GM19463 (cell line): ENCODE measurements around the gene WDR76.

Experiments
- ATAC-seq: cut with Tn5 transposase; IDR thresholded peaks from one replicate; pipeline ENCODE4 v1.9.1; 2021; ENCODE audit warnings: mild to moderate bottlenecking, moderate library complexity; ENCODE audit not compliant: unreplicated experiment

The WDR76 gene

DNA sequence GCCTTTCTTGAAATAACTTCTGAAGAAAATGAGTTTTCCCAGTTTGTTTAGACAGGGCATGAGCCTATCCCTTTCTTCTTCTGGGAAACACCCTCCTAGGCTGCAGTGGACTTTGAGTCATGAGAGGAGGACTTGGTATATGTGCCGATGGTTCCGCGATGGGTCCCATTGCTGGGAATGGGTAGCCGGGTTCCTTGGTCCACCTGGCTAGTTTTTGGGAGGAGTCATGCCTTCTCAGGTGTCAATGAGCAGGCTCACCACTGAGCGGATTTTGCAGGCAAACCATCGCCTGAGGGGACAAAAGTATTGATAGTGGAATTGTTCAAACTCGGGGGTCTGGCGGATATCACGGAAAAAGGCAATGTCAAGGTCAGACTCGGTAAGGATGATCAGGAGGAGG lies 46.8 kb downstream of the WDR76 start:
- ATAC-seq = no peak

DNA sequence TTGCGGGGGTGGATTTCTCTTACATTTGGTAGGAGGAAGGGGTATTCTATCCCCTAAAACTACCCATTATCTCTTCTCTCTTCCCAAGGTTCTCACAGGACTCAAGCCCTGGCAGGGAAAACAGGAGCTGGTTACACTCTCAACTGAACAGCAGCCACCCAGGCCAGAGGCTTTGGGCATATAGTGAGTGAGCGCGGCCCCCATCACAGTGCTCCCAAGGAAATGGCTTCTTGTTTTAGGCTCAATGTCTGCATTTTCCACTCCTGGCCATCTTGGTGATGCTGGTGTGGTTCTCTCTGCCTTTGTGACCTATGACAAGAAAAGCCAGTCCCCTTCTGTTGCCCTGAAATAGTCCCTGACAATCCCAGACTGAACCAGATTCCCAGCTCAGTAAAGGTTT lies 50.1 kb downstream of the WDR76 start:
- ATAC-seq = no peak

GRCh38 chr15:43877371-43877770 lies 50.6 kb downstream of the WDR76 start:
- no peak for ATAC-seq

DNA sequence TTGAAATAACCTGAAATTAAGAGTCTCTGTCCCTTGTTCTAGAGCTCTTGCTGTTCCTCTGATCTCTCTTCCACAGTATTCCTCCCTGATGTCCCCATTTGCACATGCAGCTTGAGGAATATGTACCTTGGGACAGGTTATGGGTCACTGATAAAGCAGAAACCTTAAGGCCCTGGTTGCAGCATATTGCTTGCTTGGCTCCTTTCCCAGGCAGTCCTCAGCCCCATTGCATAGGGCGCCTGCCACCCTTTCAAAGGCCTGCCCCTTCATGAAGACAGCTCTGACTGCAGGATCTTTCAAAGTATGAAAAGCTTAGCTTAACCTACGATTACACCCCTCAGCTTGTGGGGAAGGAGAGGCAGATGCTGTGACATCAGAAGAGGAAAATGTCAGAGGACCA lies 51.6 kb downstream of the WDR76 start:
- no peak for ATAC-seq

DNA sequence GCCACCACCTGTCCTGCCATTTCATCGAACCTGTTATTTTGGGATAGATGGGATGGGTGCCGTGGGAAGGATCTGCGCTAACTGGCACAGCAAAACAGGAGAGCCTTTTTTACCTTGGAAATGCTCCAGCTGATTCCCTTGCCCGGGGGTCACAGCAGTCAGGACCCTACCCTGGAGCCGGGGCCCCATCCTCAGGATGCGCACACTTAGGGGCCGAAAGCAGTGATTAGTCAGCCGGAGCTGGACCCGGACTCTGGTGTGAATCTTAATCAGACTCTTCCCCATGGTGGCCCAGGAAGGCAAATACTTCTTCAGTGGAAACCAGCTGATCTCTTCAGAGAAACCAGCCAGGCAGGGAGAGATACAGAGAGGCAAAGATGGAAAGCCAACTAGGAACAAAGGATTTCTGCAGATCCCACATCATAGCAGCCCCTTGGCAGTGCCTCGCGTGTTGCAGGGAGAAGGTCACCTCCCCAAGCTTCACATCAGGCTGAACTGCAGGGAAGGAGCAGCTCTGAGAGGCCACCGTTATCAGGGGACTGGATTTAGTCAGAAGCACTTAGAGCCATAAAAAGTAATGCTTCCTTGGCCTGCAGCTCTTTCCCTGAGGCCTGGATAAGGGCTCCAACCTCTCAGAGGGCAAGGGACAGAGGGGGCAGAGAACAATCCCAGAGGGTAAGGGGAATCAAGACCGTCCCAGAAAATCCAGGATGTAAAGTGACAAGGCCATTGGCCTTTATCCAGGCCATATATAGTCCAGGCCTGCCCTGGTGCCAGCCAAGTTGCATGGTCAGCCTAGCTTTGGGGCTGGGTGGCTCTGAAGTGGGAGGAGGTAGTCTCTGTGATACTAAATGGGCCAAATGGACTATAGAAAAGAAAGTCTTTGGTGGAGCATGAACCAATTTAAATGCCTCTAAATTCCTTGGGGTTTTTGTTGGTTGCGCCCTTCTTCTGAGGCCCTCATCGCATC lies 52.9 kb downstream of the WDR76 start:
- ATAC-seq = no peak

GRCh38 chr15:43880406-43881194 lies 53.8 kb downstream of the WDR76 start:
- no peak for ATAC-seq

DNA sequence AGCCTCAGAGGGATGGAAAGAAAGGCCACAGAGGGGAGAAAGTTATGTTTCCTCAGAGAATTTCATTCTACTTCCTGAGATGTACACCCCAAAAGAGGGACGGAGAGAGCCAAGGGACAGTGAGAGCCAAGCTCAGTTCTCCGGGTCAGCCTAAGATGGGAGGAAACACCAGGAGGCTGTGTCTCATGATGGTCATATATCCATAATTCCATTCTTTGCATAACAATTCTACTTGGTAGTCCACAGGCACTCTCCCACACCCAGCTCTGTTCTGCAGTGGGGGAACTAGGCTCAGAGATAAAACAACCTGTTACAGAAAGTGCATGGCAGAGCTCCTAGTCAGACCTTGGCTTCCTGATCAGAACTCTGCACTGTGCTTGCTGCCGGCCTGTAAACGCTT lies 54.4 kb downstream of the WDR76 start:
- no peak for ATAC-seq

GRCh38 chr15:43881944-43882343 lies 55.1 kb downstream of the WDR76 start:
- ATAC-seq = no peak

DNA sequence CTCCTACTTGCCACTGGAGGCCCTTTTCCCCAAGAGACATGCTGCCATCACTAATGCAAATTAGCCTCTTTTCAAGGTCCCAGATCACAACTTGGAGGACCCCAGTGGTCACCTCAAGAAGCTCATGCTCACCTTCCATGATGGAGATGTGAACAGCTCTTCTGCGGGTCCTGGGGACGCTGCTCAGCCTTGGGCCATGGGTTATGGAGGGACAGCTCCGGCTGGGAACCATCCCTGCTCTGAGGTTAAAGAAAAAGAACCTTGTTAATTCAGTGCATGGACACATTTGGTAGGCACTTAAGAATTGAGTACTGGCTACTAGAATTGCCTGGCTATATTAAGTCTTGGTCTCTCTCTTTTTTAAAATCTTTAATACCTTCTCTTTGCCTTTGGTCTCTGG lies 56.8 kb downstream of the WDR76 start:
- ATAC-seq = no peak

- no peak for ATAC-seq
These were observed 59.8 kb downstream of the WDR76 start for GRCh38 chr15:43886558-43886957.

DNA sequence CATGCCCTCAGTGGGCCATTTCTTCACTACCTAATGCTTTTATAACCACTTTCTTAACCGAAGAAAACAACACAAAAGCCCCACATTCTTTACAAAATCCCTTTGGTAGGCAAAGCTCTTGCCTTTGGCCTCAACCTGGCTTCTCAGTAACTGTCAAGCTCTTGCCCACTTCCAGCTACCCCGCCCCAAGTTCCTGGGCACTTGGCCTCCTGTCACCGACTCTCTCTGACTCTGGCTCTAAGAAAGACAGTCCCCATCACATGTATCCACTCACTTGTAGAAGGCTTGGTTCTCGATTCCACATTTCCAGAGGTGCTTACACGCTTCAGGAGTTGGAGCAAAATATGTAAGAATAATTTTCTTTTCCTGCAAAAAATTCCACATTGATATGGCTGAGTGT lies 61.1 kb downstream of the WDR76 start:
- ATAC-seq = no peak

DNA sequence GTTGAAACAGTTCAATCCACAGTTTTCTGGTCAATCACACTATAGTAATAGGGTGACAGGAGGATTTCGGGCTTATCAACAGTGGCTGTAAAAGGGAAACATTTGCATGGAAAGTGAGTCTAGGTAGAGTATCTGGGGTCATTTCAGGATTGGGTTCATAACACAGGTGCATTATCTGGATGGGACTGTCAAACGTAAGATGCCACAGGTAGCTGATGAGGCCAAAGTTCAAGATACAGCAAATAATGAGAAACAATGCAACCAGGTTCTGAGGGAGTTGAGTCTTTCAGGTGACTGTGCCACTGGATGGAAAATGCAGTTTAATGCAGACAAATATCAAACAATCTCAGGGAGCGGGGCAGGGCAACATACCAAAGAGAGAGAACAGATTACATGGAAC lies 62.2 kb downstream of the WDR76 start:
- no peak for ATAC-seq

GRCh38 chr15:43893956-43894355 lies 67.2 kb downstream of the WDR76 start:
- no peak for ATAC-seq

DNA sequence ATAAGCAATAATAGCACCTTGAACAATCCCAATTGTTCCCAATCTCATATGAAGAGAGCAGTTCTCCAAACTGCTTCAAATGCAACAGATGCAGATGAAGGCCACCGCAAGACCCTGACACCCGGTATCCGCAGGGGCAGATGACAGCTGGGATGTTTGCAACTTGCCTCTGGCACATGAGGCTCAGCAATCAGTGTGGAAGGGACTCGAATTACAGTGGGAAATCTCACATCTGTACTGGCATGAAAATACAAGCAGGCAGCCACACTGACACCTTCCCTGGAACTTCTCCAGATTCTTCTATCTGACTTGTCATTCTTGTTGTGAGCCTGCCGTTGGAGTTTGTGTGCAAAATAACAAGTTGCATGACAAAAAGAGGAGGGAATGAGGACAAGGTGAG lies 68.8 kb downstream of the WDR76 start:
- ATAC-seq = no peak

GRCh38 chr15:43896543-43896942 lies 69.7 kb downstream of the WDR76 start:
- no peak for ATAC-seq

DNA sequence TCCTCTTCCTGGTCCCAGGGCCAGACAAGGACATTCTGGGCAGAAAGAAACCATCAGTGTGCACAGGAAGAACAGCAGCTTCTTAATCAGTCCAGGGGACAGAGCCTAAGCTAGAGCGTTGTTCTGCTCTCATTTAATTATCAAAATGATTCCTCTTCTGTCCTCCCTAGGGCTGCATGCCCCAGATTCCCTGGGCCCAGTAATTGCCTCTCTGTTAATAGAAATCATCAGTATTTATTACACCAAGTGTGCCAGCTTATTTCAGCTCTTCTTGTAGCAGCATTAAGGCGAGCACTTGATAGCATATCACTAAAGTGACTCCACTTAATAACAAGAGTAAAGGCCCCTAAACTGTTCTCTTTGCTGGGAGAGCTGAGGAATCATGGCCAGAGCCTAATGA lies 72.1 kb downstream of the WDR76 start:
- ATAC-seq = no peak

DNA sequence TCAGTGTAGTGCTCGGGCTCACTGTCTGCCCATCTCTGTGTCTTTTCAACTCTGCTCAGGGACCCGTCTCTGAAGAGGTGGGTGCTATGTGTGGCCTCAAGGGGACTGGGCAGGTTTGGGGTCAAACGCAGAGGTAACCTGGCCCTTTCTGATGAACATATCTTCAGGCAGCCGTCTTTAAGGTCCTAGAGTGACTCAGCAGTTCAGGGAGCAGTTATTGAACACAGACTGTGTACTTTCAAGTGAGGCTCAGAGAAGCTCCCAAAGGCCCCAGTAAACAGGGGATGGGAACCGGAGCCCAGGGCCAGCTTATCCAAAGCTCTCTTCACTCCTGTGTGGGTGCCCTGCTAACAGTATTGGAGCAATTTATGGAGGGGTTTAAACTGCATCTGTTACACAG lies 73.1 kb downstream of the WDR76 start:
- no peak for ATAC-seq

DNA sequence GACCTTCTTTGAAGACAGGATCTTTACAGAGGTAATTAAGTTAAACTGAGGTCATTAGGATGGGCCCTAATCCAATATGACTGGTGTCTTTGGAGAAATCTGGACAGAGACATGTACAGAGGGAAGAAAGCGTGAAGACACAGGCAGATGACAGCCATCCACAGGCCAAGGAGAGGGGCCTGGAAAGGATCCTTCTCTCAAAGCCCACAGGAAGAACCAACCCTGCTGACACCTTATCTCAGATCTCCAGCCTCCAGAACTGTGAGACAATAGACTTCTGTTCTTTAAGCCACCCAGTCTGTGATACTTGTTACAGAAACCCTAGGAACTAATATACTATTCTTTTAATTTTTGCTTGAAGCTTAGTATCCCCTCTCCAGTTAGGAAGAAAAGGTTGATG lies 74.2 kb downstream of the WDR76 start:
- ATAC-seq = no peak

DNA sequence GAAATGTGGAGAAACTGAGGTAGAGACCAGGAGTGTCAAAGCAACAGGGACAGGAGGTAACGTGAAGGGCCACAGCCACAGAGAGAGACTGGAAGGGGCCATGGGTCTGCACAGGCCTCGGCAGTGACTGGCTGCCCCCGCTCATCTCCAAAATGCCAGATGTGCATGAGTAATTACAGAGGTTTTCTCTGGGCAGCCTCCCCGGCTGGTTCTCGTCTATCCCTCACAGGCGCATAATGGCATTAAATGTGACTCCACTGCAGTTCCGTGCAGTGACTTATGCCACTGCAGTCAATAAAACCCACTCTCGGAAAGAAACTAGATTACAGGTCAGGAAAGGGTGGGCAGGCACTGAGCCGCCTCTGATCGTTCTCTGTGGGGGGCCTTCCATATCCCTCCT lies 74.7 kb downstream of the WDR76 start:
- no peak for ATAC-seq

- ATAC-seq = no peak
These were observed 77.1 kb downstream of the WDR76 start for GRCh38 chr15:43903864-43904290.

GRCh38 chr15:43905755-43906154 lies 79.0 kb downstream of the WDR76 start:
- ATAC-seq = no peak

DNA sequence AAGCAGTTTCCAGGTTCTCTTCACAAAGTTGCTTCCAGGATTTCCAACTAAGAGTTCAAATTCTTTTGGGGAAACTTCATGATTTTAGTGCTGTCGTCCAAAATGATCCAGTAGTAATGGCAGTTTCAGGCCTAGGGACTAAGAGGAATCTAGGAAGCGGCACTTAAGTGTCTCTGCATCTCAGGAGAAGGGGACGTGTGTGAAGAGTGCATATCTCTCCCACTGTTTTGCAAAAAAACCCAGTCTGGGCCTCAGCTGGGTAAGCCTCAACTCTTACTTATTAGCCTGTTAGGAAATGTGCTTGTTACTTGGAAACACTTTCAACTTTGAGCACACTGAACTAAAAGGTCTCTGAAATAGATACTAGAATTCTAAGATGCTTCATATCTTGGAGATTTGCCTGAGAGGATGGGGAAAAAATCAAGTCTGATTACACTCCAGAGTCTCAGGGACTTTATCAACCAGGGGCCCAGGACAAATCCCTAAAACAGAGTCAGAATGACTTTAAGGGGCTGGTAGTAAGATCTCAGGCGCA lies 81.8 kb downstream of the WDR76 start:
- ATAC-seq = no peak
